Testis (tissue), 3 donors: ENCODE measurements around the gene ATOSB. TPM values are rescaled to one million over a fixed set of nuclear protein-coding genes. Genes with fewer than 3 reads are reported as not detected.
A peak's percentile ranks its signal among the peaks of the same experiment; 100 is the strongest.

ENCODE experiments used
- DNase-seq: peaks from one replicate; pipeline ENCODE4 v3.0.0-alpha.2; 2019
- H3K27ac ChIP-seq, 2 donors: fragments of 200-600 bp; sonication (generic); one replicate each; pipeline ENCODE4 v1.5.1; 2019
- H3K27me3 ChIP-seq: fragments of 200-600 bp; sonication (generic); one replicate; pipeline ENCODE4 v1.5.1; 2019
- H3K36me3 ChIP-seq: fragments of 200-600 bp; sonication (generic); one replicate; pipeline ENCODE4 v1.5.1; 2017; ENCODE audit warnings: low read depth; ENCODE audit errors: missing control alignments
- H3K4me1 ChIP-seq: fragments of 200-600 bp; sonication (generic); one replicate; pipeline ENCODE4 v1.5.1; 2019
- H3K4me3 ChIP-seq, 2 donors: fragments of 200-600 bp; sonication (generic); one replicate each; pipeline ENCODE4 v1.5.1; 2017 to 2019
- H3K9me3 ChIP-seq: fragments of 200-600 bp; sonication (generic); one replicate; pipeline ENCODE4 v1.5.1; 2017
- POLR2A ChIP-seq: fragments of 450-650 bp; IDR thresholded peaks from one replicate; pipeline ENCODE4 v1.6.1; 2017; ENCODE audit warnings: antibody characterized with exemption, mild to moderate bottlenecking, moderate library complexity
- WGBS, 2 donors: methylation state at CpG; one replicate each; pipeline ENCODE4 v1.1.5; 2018; 5-methylcytosine and 5-hydroxymethylcytosine counted together
- intact Hi-C: fragments of 100-400 bp; cut with DNase I; formaldehyde crosslinking; loops from one replicate; pipeline ENCODE4 v1.15.1; 2023; ENCODE audit warnings: low total_unique reads
- polyA plus RNA-seq: library from polyadenylated mRNA; stranded (reverse); fragments of 350-450 nt; fragmentation: Illumina TruSeq; extraction: RNeasy Lipid Tissue Mini Kit (QIAGEN cat#74804); gene quantifications from one replicate; pipeline ENCODE4 v1.2.3, GENCODE V29; 2014; ENCODE audit warnings: low read depth, low replicate concordance; ENCODE audit not compliant: insufficient read depth
- total RNA-seq, 2 donors: library from RNA; depleted of rRNA; stranded (reverse); fragments of >200 nt; gene quantifications; one replicate each; pipeline ENCODE4 v1.2.3, GENCODE V29; 2016
- TF ChIP-seq, protein P1 (sequence below), 3 experiments: fragments of 450-650 bp in 2 of 3; fragments of 200-600 bp in 1 of 3; sonication (generic) in 1 of 3; IDR thresholded peaks; one replicate each; pipeline ENCODE4 v1.5.1; 2016 to 2019; ENCODE audit warnings: antibody characterized with exemption in 3 of 3, mild to moderate bottlenecking in 2 of 3, moderate library complexity in 1 of 3

Gene ATOSB
- total and polyA plus RNA-seq, 3 donors from 2014 or later = 15.9 to 19.6 (median 16.0) TPM

DNA sequence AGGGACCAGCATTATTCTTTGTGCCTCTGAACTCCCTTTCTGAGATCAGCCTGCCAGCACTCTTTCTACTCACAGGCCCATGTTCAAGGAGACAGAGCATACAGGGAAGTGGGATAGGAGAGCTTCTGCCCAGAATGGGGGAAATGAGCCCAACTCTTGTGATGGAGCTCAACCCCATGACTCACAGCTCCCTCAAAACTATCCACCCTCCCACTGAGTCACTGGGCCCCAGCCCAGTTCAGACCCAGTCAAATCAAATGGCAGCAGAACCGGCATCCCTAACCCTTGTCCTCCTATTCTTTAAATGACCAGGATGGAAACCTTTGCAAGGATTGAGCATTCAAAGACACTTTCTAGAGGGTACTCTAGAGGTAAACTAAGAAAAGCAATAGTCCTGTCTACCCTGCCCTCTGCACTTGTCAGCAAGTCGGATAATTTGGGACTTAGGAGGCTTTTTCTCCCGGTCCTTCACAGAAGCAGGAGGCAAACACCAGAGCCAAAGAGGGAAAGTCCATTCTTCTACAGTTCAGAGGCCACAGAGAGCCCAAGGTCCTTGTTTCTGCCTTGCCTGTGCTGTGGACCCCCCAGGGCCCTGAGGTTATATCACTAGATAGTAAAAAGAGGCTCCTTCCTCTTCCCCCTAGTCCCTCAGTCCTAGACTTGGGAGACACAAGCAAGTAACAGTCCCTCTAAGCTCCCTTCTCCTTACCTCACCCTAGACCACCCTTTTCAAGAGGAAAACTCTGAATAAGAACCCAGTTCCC is 3.2 kb downstream of the ATOSB start:
- 73 to 74% methylated on average over 3 of the region's 3 CpGs for WGBS, 2 donors
- Histone ChIP-seq H3K27me3 (no peaks in the 10 kb centered on the region), H3K4me3 (no peak overlapping the region), H3K9me3 (no peaks in the 10 kb centered on the region), H3K27ac (peak overlapping the region; percentile 67 to 82), H3K36me3 (no peaks in the 10 kb centered on the region), H3K4me1 (peaks cover 41% of the 10 kb centered on the region)
- intact Hi-C loops = loop anchor here (10.0 kb wide), 2 partner anchors 362 to 442 kb away; no protein-coding TSS in a partner anchor
- TF ChIP-seq, protein P1, sequence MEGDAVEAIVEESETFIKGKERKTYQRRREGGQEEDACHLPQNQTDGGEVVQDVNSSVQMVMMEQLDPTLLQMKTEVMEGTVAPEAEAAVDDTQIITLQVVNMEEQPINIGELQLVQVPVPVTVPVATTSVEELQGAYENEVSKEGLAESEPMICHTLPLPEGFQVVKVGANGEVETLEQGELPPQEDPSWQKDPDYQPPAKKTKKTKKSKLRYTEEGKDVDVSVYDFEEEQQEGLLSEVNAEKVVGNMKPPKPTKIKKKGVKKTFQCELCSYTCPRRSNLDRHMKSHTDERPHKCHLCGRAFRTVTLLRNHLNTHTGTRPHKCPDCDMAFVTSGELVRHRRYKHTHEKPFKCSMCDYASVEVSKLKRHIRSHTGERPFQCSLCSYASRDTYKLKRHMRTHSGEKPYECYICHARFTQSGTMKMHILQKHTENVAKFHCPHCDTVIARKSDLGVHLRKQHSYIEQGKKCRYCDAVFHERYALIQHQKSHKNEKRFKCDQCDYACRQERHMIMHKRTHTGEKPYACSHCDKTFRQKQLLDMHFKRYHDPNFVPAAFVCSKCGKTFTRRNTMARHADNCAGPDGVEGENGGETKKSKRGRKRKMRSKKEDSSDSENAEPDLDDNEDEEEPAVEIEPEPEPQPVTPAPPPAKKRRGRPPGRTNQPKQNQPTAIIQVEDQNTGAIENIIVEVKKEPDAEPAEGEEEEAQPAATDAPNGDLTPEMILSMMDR (IDR thresholded peaks at IDR 0.05) = no peak
- TF ChIP-seq POLR2A = no peak
- DNase-seq = peak; percentile 15

DNA sequence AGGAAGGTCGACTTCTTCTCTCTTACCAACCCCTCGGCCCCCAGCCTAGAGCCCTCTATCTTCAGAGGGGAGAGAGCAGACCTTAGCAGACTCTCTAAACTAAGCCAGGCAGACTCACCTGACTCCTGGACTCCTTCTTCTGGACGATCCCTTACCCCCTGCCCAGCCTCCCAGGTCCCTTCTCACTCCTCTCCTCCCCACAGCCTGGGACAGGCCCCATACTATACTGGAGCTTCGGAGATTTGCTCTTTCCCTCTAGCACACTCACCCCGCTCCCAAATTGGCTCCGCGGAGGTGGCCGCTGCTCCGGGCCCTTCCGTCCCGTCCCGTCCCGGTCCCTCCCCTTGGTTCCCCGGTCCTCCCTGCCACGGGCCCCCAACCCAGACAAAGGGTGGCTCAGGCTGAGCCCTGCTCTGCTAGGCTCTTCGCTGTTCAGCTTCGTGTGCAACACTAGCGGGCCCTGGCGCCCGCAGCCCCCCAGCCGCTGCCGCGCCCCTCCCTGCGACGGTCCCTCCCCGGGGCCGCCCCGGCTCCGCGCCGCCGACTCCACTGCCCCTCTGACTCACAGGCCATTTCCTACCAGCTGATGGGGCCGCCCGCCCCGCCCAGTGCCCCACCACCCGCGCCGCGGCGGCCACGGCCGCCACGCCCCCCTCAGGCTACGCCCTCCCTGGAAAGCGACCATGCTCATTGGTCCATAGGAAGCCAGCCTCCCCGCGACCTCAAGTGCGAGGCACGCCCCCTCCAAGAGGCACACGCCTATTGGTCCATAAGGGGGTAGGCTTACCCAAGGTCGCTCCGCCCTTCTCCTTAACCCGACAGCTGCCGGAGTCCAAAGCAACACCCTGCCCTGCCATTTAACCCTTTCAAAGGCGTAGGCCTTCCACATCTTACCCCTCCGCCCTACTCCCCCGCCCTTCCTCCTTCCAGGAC is 4.4 kb downstream of the ATOSB start:
- Histone ChIP-seq H3K27ac (peak overlapping the region; percentile 67 to 82), H3K36me3 (no peaks in the 10 kb centered on the region), H3K4me3 (peak overlapping the region; percentile 77 to 78), H3K4me1 (peaks cover 37% of the 10 kb centered on the region), H3K27me3 (no peaks in the 10 kb centered on the region), H3K9me3 (no peaks in the 10 kb centered on the region)
- no peak for TF ChIP-seq POLR2A
- TF ChIP-seq, protein P1 (IDR thresholded peaks at IDR 0.05) = no peak
- DNase-seq = peak; percentile 99
- WGBS, 2 donors = 1 to 2% methylated on average over 24 to 30 of the region's 57 CpGs
- intact Hi-C loops = loop anchor here (10.0 kb wide), 2 partner anchors 364 to 444 kb away; no protein-coding TSS in a partner anchor

DNA sequence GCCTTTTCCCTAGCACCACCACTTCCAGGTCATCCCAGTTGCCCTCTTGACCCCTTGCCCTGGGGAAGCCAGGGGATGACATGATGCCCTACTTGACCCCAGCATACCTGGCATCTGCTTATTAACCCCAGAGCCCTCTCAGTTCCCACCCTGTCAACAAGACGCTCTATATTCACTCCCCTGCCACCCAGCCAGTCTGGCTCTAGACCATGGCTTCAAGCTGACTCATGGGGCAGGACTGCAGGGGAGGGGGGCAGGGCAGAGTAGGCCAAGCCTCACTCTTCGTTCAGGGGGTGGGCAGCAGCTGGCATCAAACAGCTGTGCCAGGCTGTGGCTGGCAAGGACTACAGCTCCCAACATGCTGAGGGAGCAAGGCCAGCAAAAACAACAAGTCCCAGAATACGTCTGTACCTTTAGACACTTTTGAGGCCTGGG is 5.3 kb downstream of the ATOSB start:
- intact Hi-C loops = loop anchor here (10.0 kb wide), 2 partner anchors 364 to 444 kb away; no protein-coding TSS in a partner anchor
- DNase-seq = peak; percentile 9
- Histone ChIP-seq H3K4me1 (peaks cover 36% of the 10 kb centered on the region), H3K27ac (no peak overlapping the region), H3K36me3 (no peaks in the 10 kb centered on the region), H3K4me3 (no peak overlapping the region), H3K27me3 (no peaks in the 10 kb centered on the region), H3K9me3 (no peaks in the 10 kb centered on the region)
- no peak for TF ChIP-seq POLR2A
- TF ChIP-seq, protein P1 (IDR thresholded peaks at IDR 0.05) = no peak
- 42 to 50% methylated on average over 3 of the region's 3 CpGs for WGBS, 2 donors

DNA sequence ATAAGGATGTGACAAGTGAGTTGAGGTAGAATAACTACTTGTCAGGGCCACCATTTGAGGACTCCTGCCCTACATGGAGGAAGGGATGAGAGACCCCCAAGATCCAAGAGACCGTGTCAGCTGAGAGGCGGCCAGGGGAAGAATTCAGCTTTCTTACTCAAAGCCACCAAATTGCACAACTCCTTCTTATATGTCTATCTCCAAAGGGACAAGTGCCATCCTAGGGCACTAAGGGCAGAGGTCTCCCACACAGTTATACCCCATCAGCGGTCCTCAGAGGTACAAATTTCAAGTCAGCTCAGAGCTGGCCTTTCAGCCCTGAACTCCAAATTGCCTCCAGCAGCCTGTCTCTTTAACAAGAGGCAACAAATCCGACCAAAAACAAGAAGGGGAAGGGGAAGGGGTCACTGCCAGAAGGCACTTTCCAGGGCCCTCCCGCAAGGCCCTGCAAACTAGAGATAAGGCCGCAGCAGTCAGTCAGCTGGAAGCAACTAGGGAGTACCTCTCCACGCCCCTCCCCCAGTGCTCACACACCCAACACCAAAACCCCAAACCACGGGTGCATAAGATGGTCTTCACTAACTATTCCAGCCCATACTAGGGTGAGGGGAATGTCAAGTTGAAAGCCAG is 6.6 kb downstream of the ATOSB start:
- Histone ChIP-seq H3K36me3 (no peaks in the 10 kb centered on the region), H3K27me3 (no peaks in the 10 kb centered on the region), H3K27ac (no peak overlapping the region), H3K9me3 (no peaks in the 10 kb centered on the region), H3K4me1 (peaks cover 23% of the 10 kb centered on the region), H3K4me3 (no peak overlapping the region)
- 63 to 72% methylated on average over 7 to 8 of the region's 8 CpGs for WGBS, 2 donors
- intact Hi-C loops = loop anchor here (10.0 kb wide), 1 partner anchor 114 kb away; no protein-coding TSS in a partner anchor
- no peak for TF ChIP-seq POLR2A
- TF ChIP-seq, protein P1 (IDR thresholded peaks at IDR 0.05) = no peak
- DNase-seq = peak; percentile 7
